HEK293 (cell line): ENCODE data around the gene EDDM13.

Source experiments
- PRDM2 ChIP-seq: fragments of 450-650 bp; formaldehyde crosslinking; IDR thresholded peaks from 2 replicates; pipeline ENCODE4 v1.5.1; 2016; ENCODE audit warnings: missing biosample characterization, missing genetic modification characterization, borderline replicate concordance
- ZBTB21 ChIP-seq: fragments of 450-650 bp; formaldehyde crosslinking; IDR thresholded peaks from 2 replicates; pipeline ENCODE4 v1.5.1; 2017; ENCODE audit warnings: missing biosample characterization, missing genetic modification characterization
- ZFP41 ChIP-seq: fragments of 450-650 bp; formaldehyde crosslinking; IDR thresholded peaks from 2 replicates; pipeline ENCODE4 v1.5.1; 2016; ENCODE audit warnings: missing biosample characterization, missing genetic modification characterization, borderline replicate concordance
- ZNF24 ChIP-seq: fragments of 450-650 bp; formaldehyde crosslinking; IDR thresholded peaks from 2 replicates; pipeline ENCODE4 v1.5.1; 2016; ENCODE audit warnings: missing biosample characterization, missing genetic modification characterization

DNA sequence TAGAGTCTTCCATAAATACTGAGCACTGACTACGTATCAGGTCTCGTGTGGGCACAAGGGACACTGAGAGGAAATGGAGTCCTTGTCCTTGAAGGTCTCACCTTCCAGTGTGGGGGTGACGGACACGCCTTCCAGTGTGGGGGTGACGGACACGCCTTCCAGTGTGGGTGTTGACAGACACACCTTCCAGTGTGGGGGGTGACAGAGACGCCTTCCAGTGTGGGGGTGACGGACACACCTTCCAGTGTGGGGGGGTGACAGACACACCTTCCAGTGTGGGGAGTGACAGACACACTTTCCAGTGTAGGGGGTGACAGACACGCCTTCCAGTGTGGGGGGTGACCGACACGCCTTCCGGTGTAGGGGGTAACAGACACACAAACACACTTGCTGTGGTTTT is 14.3 kb upstream of the EDDM13 start:
- TF ChIP-seq ZBTB21 (tag by site-specific recombination) = no peak
- no peak for TF ChIP-seq ZNF24
- no peak for TF ChIP-seq ZFP41 (tag by site-specific recombination)
- no peak for TF ChIP-seq PRDM2 (tag by site-specific recombination)
